Fibroblast of villous mesenchyme (primary cell): ENCODE data around the gene HUS1B. TPM values are rescaled to one million over a fixed set of nuclear protein-coding genes. Genes with fewer than 3 reads are reported as not detected.

Experiments used
- DNase-seq: peaks from one replicate; pipeline ENCODE4 v3.0.0-alpha.2; 2010; ENCODE audit warnings: low read depth
- H3K4me3 ChIP-seq: 2 replicates; pipeline ENCODE4 v1.5.1; 2011; ENCODE audit warnings: low read depth, mild to moderate bottlenecking, low read length
- total RNA-seq: library from RNA; depleted of rRNA; stranded (reverse); fragments of >200 nt; gene quantifications from 2 replicates; pipeline ENCODE4 v1.2.3, GENCODE V29; 2012
- TF ChIP-seq, protein P1 (sequence below): IDR thresholded peaks from 2 replicates; pipeline ENCODE4 v1.5.1; 2012; ENCODE audit warnings: low read depth, mild to moderate bottlenecking, low read length; ENCODE audit not compliant: insufficient read depth

Gene HUS1B
- total RNA-seq, 1 donor = 0.86 TPM

DNA sequence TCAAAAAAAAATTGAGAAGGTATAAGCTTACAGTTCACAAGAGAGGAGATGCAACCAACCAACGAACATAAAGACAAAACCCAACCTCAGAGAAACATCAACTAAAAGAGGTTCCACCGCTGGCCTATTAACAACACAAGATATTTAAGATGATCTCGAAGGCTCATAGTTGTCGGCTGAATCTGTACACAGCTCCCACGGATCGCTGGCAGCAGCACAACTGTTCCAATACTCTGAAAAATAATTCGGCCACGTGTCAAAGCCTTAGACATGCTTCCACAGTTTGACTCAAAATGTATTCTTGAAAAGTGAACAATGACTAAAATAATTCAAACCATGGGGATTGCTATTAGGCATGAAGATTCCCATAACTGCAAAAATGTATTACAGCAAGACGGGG is 22.4 kb upstream of the HUS1B start:
- TF ChIP-seq, protein P1, sequence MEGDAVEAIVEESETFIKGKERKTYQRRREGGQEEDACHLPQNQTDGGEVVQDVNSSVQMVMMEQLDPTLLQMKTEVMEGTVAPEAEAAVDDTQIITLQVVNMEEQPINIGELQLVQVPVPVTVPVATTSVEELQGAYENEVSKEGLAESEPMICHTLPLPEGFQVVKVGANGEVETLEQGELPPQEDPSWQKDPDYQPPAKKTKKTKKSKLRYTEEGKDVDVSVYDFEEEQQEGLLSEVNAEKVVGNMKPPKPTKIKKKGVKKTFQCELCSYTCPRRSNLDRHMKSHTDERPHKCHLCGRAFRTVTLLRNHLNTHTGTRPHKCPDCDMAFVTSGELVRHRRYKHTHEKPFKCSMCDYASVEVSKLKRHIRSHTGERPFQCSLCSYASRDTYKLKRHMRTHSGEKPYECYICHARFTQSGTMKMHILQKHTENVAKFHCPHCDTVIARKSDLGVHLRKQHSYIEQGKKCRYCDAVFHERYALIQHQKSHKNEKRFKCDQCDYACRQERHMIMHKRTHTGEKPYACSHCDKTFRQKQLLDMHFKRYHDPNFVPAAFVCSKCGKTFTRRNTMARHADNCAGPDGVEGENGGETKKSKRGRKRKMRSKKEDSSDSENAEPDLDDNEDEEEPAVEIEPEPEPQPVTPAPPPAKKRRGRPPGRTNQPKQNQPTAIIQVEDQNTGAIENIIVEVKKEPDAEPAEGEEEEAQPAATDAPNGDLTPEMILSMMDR = no peak
- DNase-seq = no peak
- H3K4me3 ChIP-seq = no peak overlapping the region

DNA sequence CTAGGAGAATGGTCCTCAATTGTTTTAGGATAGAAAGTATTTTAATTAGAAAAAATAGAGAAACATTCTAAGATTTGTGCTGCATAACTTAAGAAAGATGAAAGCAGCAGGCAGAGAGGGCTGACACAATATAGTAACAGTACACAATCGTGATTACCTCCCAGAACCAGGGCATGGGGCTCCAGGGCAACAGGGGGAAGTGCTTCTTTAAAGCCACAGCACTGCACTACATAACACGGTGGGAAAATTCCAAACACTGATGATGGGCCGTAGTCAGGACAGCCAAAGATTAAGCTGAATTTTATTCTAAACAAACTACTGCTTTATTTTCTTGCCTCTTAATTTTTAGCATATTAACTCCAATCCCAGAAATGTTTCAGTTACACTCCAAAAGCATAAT is 21.6 kb upstream of the HUS1B start:
- DNase-seq = no peak
- TF ChIP-seq, protein P1 = no peak
- no peak overlapping the region for H3K4me3 ChIP-seq

DNA sequence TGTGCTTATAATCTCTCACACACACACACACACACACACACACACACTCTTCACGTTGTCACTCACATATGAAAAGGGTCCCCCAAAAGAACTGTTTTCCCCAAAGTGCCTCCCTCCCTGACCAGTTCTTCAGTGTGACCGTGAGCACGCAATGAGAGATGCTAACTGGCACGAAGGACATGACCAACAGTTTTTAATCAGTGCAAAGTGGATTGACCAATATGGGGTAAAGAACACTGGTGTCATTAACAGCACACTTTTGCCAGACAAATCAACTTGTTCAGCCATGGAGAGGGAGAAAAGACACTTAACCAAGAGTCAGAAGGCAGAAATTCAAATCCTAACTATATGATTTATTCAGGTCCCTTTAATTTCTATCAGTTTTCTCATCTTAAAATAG is 21.0 kb upstream of the HUS1B start:
- TF ChIP-seq, protein P1 = no peak
- H3K4me3 ChIP-seq = no peak overlapping the region
- no peak for DNase-seq

DNA sequence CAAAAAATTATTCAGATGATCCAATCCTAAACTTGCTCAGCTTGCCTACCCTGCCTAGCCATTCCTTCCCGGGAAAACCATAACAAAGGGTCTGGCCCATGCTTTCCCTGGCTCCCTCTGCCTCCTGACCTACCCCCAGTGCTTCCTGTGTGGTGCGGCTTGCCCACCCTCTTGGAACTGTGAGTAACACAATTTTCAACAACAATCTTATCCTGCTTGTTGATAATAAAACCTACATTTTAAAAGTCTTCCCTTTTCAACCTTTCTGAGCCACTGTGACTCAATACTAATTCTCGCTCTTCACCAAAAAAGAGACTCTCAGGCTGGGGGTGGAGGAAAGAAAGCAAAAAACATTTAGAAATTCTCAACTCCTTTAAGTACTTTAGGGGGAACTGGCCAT is 18.1 kb upstream of the HUS1B start:
- TF ChIP-seq, protein P1 = no peak
- no peak for DNase-seq
- H3K4me3 ChIP-seq = no peak overlapping the region

DNA sequence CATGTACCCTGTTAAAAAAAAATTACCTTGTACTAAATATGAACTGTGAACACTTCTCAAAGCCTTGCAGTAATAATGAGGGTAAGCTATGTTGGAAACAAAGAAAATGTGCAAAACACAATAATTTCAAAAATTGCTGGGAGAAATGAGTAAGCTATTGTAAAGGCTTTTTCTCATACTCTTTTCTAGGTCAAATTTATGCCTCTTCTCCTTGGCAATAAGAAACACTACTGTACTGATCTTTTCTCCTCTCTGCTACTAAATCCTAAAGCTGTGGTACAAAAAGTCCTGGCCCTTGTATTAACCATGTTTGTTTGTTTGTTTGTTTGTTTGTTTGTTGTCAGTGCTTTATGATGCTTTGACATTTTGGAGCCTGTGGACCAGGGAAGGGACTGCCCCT is 17.5 kb upstream of the HUS1B start:
- TF ChIP-seq, protein P1 = no peak
- DNase-seq = no peak
- H3K4me3 ChIP-seq = no peak overlapping the region

DNA sequence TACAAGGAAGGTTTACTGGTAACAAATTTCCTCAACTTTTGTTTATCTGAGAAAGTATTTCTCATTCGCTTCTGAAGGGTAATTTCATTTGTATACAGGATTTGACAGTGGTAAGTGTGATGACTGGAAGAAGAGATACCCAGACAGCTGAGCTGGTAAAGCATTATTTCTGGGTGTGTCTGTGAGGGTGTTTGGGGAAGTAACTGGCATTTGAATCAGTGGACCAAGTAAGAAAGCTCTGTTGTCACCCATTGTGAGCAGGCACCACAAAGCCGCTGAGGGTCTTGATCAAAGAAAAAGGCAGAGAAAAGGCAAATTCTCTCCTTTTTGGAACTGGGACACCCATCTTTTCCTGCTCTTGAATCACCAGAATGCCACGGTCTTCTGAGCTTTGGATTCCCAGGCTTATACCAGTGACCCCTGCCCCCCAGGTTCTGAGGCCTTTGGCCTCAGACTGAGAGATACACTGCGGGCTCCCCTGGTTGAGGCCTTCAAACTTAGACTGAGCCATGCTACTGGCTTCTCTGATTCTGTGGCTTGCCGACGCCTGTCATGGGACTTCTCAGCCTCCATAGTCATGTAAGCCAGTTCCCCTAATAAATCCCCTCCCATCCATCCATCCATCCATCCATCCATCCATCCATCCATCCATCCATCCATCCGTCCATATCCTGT is 10.5 kb upstream of the HUS1B start:
- DNase-seq = no peak
- H3K4me3 ChIP-seq = no peak overlapping the region
- TF ChIP-seq, protein P1 = no peak
